CD4-positive, CD25-positive, alpha-beta regulatory T cell (primary cell): ENCODE measurements around the gene HSPB1. TPM values are rescaled to one million over a fixed set of nuclear protein-coding genes. Genes with fewer than 3 reads are reported as not detected.
A peak's percentile ranks its signal among the peaks of the same experiment; 100 is the strongest.
"Not testable (repeated sequence)": the region's sequence is repeated elsewhere in the genome, so short reads cannot be mapped to it uniquely, and the experiment has no call there.

Source experiments
- ATAC-seq, 2 donors: fragments of 150-1000 bp; cut with Tn5 transposase; one replicate each; pipeline ENCODE4 v1.10.0; 2021; ENCODE audit warnings: low read depth in 2 of 2, moderate number of reproducible peaks in 2 of 2, moderate library complexity in 1 of 2
- DNase-seq, 3 donors: peaks; one replicate each; pipeline versions ENCODE4 v3.0.0 to v3.0.0-alpha.2; 2012 to 2022; ENCODE audit warnings: mixed read lengths in 1 of 3
- H3K27ac ChIP-seq: one replicate; pipeline ENCODE4 v1.7.0; 2013; ENCODE audit warnings: mild to moderate bottlenecking, low read length; ENCODE audit not compliant: insufficient read depth, poor library complexity, severe bottlenecking
- H3K27me3 ChIP-seq: one replicate; pipeline ENCODE4 v1.7.0; 2013; ENCODE audit warnings: low read length; ENCODE audit not compliant: control insufficient read depth, insufficient read depth
- H3K36me3 ChIP-seq: one replicate; pipeline ENCODE4 v1.7.0; 2013; ENCODE audit warnings: mild to moderate bottlenecking, low read length, moderate library complexity; ENCODE audit not compliant: control insufficient read depth, insufficient read depth
- H3K4me1 ChIP-seq: 2 replicates; pipeline ENCODE4 v1.7.0; 2013; ENCODE audit warnings: mild to moderate bottlenecking, low read length; ENCODE audit not compliant: insufficient read depth, control insufficient read depth, poor library complexity, severe bottlenecking
- H3K4me3 ChIP-seq: one replicate; pipeline ENCODE4 v1.7.0; 2013; ENCODE audit warnings: low read depth, mild to moderate bottlenecking, low read length, moderate library complexity
- H3K9me3 ChIP-seq, 2 experiments: 1 replicate in 1 of 2; 2 replicates in 1 of 2; pipeline ENCODE4 v1.7.0; 2013; ENCODE audit warnings: low read length in 2 of 2, mild to moderate bottlenecking in 1 of 2, moderate library complexity in 1 of 2; ENCODE audit not compliant: control insufficient read depth in 2 of 2
- H3K27ac Mint-ChIP-seq, 3 donors: one replicate each; pipeline ENCODE4 v1.8.0; 2020 to 2022; ENCODE audit warnings: mild to moderate bottlenecking in 3 of 3, mixed read lengths in 3 of 3, moderate library complexity in 2 of 3
- H3K27me3 Mint-ChIP-seq: one replicate; pipeline ENCODE4 v1.8.0; 2022; ENCODE audit warnings: mild to moderate bottlenecking, mixed read lengths
- H3K36me3 Mint-ChIP-seq: one replicate; pipeline ENCODE4 v1.8.0; 2020; ENCODE audit warnings: mixed read lengths
- H3K4me1 Mint-ChIP-seq, 4 donors: one replicate each; pipeline ENCODE4 v1.8.0; 2020 to 2022; ENCODE audit warnings: mixed read lengths in 4 of 4, mild to moderate bottlenecking in 1 of 4
- H3K4me3 Mint-ChIP-seq, 4 donors: one replicate each; pipeline ENCODE4 v1.8.0; 2020 to 2022; ENCODE audit warnings: mild to moderate bottlenecking in 4 of 4, mixed read lengths in 4 of 4, moderate library complexity in 3 of 4
- H3K9me3 Mint-ChIP-seq, 7 donors: one replicate each; pipeline ENCODE4 v1.8.0; 2020 to 2022; ENCODE audit warnings: mixed read lengths in 7 of 7, mild to moderate bottlenecking in 3 of 7, moderate library complexity in 2 of 7
- polyA plus RNA-seq, 4 donors: library from polyadenylated mRNA; unstranded; fragments of 300-500 nt; fragmentation: Illumina TruSeq; gene quantifications; one replicate each; pipeline ENCODE4 v1.2.3, GENCODE V29; 2021
- total RNA-seq: library from RNA; stranded (reverse); gene quantifications from one replicate; pipeline ENCODE4 v1.2.3, GENCODE V29; 2022

Gene HSPB1
- total and polyA plus RNA-seq, 5 donors from 2014 or later, result 23.0 to 81.2 (median 51.0) TPM

DNA sequence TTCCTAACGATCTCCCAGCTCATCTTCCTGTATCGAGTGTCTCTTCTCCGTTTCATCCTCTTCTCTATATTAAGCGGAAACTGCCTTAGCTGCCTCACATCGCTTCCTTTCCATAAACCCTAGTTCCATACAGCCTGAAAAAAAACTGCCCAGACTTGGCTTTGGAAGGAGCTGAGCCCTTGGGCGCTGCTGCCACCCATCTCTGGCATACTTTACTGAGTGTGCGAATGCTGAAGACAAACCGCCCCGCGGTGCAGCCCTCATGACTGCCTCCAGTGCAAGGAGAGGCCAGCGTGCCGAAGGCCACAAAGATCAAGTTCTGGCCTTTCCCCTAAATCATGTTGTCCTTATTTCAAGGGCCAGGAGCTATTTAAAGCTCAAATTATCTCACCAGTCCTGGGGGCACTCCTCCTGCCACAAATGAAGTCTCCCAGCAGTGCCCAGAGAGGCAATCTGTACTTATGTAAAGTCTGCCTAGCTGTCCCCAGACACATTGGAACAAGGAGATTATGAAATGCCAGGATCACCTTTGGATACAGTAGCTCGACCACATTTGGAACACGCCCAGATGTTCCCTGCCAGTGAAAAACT, 31.1 kb downstream of the HSPB1 start:
- Mint-ChIP-seq H3K9me3 (no peaks in the 10 kb centered on the region), H3K27me3 (no peaks in the 10 kb centered on the region), H3K36me3 (peaks cover 25% of the 10 kb centered on the region), H3K4me1 (peaks cover 19 to 64% (median 50%) of the 10 kb centered on the region in 4 donors), H3K27ac (peak overlapping the region in 1 of 3 donors; percentile 69), H3K4me3 (no peak overlapping the region)
- ATAC-seq (no peak), DNase-seq (no peak)
- H3K4me1 ChIP-seq, result no peaks in the 10 kb centered on the region
- H3K4me3 ChIP-seq, result no peak overlapping the region
- peaks cover 29% of the 10 kb centered on the region for H3K36me3 ChIP-seq
- H3K27me3 ChIP-seq, result no peaks in the 10 kb centered on the region
- no peaks in the 10 kb centered on the region for H3K9me3 ChIP-seq
- no peak overlapping the region for H3K27ac ChIP-seq

DNA sequence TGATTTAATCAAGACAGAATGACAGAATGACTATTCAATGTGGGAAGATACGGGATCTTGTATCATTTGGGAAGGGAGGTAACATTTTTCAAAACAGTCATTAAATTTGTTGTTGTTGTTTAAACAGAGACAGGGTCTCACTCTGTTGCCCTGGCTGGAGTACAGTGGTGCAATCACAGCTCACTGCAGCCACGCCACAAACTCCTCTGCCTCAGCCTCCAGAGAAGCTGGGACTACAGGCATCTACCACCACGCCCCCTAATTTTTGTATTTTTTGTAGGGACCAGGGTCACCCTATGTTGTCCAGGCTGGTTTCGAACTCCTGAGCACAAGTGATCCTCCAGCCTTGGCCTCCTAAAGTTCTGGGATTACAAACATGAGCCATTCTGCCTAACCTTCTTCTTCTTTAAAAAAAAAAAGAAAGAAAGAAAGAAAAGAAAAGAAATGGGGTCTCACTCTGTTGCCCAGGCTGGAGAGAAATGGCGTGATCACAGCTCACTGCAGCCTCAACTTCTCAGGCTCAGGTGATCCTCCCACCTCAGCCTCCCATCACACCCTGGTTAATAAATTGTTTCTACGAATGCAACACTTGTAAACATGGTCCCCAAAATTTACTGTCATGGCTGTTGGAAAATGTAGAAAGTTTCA, 32.0 kb downstream of the HSPB1 start:
- Mint-ChIP-seq H3K4me3 (no peak overlapping the region), H3K27ac (peak overlapping the region in 1 of 3 donors; percentile 69), H3K9me3 (no peaks in the 10 kb centered on the region), H3K36me3 (peaks cover 19% of the 10 kb centered on the region), H3K27me3 (no peaks in the 10 kb centered on the region), H3K4me1 (peaks cover 19 to 63% (median 47%) of the 10 kb centered on the region in 4 donors)
- H3K27me3 ChIP-seq, result no peaks in the 10 kb centered on the region
- DNase-seq (no peak), ATAC-seq (no peak)
- no peak overlapping the region for H3K27ac ChIP-seq
- no peaks in the 10 kb centered on the region for H3K4me1 ChIP-seq
- no peak overlapping the region for H3K4me3 ChIP-seq
- no peaks in the 10 kb centered on the region for H3K9me3 ChIP-seq
- peaks cover 22% of the 10 kb centered on the region for H3K36me3 ChIP-seq

DNA sequence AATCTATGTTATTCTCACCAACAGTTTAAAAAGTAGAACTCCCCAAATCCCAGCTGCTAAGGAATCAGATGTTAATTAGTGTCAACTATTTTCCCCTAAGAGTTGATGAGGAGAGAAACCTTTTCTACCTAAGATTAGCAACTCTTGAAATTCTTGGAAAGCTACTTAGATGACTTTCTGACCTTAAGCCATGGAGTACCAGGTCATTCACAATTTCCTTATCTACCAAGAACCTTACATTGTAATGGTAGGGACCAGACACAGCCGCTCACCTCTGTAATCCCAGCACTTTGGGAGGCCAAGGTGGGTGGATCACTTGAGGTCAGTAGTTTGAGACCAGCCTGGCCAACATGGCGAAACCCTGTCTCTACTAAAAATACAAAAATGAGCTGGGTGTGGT, 32.9 kb downstream of the HSPB1 start:
- not testable (repeated sequence) for ATAC-seq, H3K27ac ChIP-seq, H3K9me3 Mint-ChIP-seq, H3K27me3 ChIP-seq, H3K4me3 Mint-ChIP-seq, H3K27me3 Mint-ChIP-seq, H3K9me3 ChIP-seq, H3K4me1 ChIP-seq, DNase-seq, H3K4me3 ChIP-seq
- Mint-ChIP-seq H3K36me3 (peaks cover 19% of the 10 kb centered on the region), H3K4me1 (peaks cover 24 to 64% (median 47%) of the 10 kb centered on the region in 4 donors), H3K27ac (peak overlapping the region in 1 of 3 donors; percentile 26)
- peaks cover 15% of the 10 kb centered on the region for H3K36me3 ChIP-seq

DNA sequence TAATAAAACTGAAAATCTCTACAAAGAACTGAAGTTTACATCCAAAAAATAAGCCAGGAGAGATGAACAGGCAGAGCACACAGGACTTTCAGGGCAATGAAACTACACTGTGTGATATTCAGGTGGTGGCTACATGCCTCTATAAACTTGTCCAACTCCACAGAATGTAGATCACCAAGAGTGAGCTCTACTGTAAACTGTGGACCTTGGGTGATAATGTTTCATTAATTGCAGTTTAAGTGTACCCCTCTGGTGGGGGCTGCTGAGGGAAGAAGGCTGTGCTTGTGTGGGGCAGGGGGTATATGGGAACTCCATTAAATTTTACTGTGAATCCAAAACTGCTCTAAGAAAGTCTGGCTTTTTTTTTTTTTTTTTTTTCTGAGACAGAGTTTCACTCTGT, 33.6 kb downstream of the HSPB1 start:
- Mint-ChIP-seq H3K27ac (peak overlapping the region; percentile 26 to 78 (median 26)), H3K4me3 (no peak overlapping the region), H3K27me3 (no peaks in the 10 kb centered on the region), H3K4me1 (peaks cover 28 to 70% (median 46%) of the 10 kb centered on the region in 4 donors), H3K9me3 (no peaks in the 10 kb centered on the region), H3K36me3 (peaks cover 23% of the 10 kb centered on the region)
- Histone ChIP-seq H3K4me3 (no peak overlapping the region), H3K36me3 (peaks cover 14% of the 10 kb centered on the region), H3K4me1 (no peaks in the 10 kb centered on the region), H3K27ac (no peak overlapping the region), H3K9me3 (no peaks in the 10 kb centered on the region), H3K27me3 (no peaks in the 10 kb centered on the region)
- ATAC-seq (no peak), DNase-seq (no peak)

DNA sequence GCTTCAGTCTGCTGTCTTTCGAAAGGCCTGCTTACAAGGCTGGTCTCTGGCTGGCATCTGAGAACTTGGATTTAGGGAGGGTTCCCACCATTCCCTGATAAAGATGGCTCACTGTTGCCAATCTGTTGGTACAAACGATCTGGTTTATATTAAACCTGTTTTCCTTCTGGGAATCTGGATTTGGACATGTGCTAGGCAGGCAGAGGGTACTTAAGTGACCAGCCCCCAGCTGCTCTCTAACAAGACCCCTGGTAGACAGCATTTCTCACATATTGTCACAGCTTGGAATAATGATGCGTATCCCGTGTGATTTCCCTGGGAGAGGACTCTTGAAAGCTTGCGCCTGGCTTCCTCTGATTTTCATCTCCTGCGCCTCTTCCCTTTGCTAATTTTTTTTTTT, 34.7 kb downstream of the HSPB1 start:
- H3K27ac ChIP-seq, result no peak overlapping the region
- Mint-ChIP-seq H3K27ac (peak overlapping the region in 2 of 3 donors; percentile 56 to 71), H3K27me3 (no peaks in the 10 kb centered on the region), H3K9me3 (no peaks in the 10 kb centered on the region), H3K36me3 (peaks cover 28% of the 10 kb centered on the region), H3K4me1 (peaks cover 35 to 70% (median 48%) of the 10 kb centered on the region in 4 donors), H3K4me3 (no peak overlapping the region)
- peaks cover 10% of the 10 kb centered on the region for H3K36me3 ChIP-seq
- H3K4me1 ChIP-seq, result peaks cover 4% of the 10 kb centered on the region
- no peaks in the 10 kb centered on the region for H3K9me3 ChIP-seq
- no peaks in the 10 kb centered on the region for H3K27me3 ChIP-seq
- DNase-seq (no peak), ATAC-seq (no peak)
- no peak overlapping the region for H3K4me3 ChIP-seq

DNA sequence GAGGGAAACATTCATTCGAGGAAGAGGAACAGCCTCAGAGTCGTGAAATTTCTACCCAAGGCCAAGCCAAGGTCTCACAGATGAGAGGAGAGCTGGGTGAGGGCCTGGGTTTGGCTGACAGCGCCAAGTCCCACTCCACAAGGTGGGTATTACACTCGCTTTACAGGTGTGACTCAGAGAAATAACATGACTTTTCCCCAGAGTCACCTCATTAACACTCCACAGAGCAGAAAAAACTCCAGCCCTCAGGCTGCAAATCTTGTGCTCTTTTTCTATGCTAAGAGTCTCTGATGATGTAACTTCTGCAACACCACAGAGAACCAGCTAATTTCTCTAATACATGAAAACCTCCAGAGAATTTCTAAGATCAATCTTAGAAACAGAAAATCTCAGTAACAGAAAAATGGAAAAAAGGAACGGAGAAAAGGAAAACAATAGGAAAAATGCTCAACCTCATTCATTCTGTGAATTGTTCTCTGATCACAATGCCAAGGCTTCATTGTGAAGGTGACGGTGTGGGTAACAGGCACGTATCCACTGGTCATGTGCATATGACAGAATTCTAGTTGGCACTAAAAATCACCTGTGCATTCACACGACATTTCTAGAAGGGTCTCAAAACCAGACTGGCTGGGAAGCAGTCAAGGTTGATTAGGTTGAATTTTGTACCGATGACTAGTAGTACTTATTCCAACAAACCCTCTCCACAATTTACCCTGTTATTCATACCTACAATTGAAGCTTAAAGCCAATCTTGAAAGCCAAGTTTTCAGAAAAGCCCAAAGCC, 36.0 kb downstream of the HSPB1 start:
- ATAC-seq, result no peak
- Mint-ChIP-seq H3K27me3 (no peaks in the 10 kb centered on the region), H3K27ac (peak overlapping the region in 1 of 3 donors; percentile 32), H3K4me3 (no peak overlapping the region), H3K9me3 (no peaks in the 10 kb centered on the region), H3K4me1 (peaks cover 41 to 67% (median 52%) of the 10 kb centered on the region in 4 donors), H3K36me3 (peaks cover 32% of the 10 kb centered on the region)
- peaks cover 9% of the 10 kb centered on the region for H3K4me1 ChIP-seq
- H3K4me3 ChIP-seq, result no peak overlapping the region
- no peak overlapping the region for H3K27ac ChIP-seq
- no peaks in the 10 kb centered on the region for H3K27me3 ChIP-seq
- H3K9me3 ChIP-seq, result no peaks in the 10 kb centered on the region
- peaks cover 14% of the 10 kb centered on the region for H3K36me3 ChIP-seq
- no peak for DNase-seq

DNA sequence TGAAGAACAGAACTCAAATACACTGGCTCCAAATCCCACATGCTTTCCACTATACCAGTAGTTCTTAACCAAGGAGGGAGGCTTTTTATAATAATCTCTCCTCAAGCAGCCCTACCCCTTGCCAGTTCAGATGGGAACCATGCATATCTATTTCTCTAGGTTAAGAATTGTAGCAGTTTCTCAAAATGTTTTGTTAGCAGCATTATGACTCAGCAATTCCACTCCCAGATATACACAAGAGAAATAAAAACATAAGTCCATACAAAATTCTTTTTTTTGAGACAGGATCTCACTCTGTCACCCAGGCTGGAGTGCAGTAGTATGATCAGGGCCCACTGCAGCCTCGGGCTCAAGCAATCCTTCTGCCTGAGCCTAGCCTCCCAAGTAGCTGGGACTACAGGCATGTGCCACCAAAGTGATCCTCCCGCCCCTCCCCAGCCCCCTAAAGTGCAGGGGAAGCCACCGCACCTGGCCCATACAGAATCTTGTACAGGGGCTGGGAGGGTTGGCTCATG, 38.2 kb downstream of the HSPB1 start:
- Histone ChIP-seq H3K9me3 (no peaks in the 10 kb centered on the region), H3K36me3 (peaks cover 29% of the 10 kb centered on the region), H3K27me3 (no peaks in the 10 kb centered on the region), H3K4me3 (no peak overlapping the region), H3K27ac (no peak overlapping the region), H3K4me1 (peaks cover 9% of the 10 kb centered on the region)
- H3K27me3 Mint-ChIP-seq, result no peaks in the 10 kb centered on the region
- peak overlapping the region; percentile 6 to 83 (median 57) for H3K27ac Mint-ChIP-seq
- ATAC-seq, result no peak
- no peak overlapping the region for H3K4me3 Mint-ChIP-seq
- H3K4me1 Mint-ChIP-seq, result peaks cover 41 to 70% (median 61%) of the 10 kb centered on the region in 4 donors
- H3K9me3 Mint-ChIP-seq, result no peaks in the 10 kb centered on the region
- peaks cover 45% of the 10 kb centered on the region for H3K36me3 Mint-ChIP-seq
- DNase-seq, result no peak
